NCI-H446 treated with DMSO at 0.1 percent for 48 hours (cell line): ENCODE measurements around the gene AMBN.

Source experiments
- DNase-seq: peaks from one replicate; lab custom pipeline; 2025; lab: John Stamatoyannopoulos, UW

Gene AMBN

DNA sequence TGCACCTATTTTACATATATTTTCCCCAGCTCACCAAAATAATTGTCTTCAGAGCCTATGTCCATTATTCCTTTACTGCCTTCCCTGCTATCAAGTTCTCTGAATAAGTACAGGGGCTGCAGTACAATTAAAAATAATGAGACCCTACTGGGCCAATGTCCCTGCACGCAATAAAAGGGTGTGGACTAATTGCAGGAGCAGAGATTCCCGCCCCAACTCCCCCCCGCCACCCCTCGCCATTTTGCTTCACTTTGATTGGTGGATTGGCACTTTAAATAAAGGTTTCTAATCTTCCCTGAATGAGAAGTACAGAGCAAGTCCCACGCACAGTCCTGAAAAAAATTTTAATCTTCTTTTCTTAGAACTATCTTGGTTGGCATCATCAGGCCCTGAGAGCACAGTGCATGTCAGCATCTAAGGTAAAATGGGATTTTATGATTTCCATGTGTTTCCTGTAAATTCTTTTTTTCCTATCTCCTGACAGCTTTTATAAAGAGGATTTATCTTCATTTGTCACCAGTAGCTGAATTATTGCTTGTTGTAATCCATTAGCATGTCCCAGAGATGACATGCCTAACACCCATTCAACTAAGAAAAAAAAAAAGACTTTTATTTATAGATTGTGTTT, at the start of gene AMBN:
Gene AMBN, plus strand, starts transcription at position 302 of the 628 bp plus-strand sequence. Its CDS starts 103 bp downstream, at position 405.
- DNase-seq, result no peak

- peak; percentile 1 for DNase-seq
These were observed 47.7 kb upstream of the AMBN start for GRCh38 chr4:70544279-70544868.

GRCh38 chr4:70556856-70557255, 35.2 kb upstream of the AMBN start:
- DNase-seq, result no peak

DNA sequence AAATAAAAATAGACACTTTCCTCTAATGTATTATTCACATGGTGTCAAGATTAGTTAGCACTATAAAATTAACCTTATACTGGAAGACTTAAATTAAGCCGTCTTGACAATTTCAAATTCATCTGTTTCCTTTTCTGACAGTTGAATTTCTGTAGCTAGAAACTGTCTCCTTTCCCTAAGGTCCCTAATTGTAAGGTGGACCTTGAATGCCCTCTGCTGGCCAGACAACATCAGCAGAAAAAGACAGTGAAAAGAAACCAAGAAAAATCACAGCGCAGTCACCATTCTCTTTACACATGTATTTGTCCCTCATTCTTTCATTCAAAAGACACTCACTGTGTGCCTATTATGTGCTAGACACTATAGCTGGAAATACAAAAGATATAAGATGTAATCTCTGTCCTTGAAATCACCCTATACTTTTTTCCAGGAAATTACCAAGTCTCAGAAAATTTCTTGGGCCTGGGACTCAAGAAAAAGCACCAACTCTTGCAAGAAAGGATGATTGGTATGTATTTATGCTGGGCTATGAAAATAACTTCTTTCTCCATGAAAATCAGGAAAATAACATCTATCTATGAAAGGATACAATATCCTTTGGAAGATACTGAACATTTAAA, 32.7 kb upstream of the AMBN start:
- peak; percentile 10 for DNase-seq

GRCh38 chr4:70559924-70560323, 32.1 kb upstream of the AMBN start:
- no peak for DNase-seq

GRCh38 chr4:70564033-70564432, 28.0 kb upstream of the AMBN start:
- no peak for DNase-seq

DNA sequence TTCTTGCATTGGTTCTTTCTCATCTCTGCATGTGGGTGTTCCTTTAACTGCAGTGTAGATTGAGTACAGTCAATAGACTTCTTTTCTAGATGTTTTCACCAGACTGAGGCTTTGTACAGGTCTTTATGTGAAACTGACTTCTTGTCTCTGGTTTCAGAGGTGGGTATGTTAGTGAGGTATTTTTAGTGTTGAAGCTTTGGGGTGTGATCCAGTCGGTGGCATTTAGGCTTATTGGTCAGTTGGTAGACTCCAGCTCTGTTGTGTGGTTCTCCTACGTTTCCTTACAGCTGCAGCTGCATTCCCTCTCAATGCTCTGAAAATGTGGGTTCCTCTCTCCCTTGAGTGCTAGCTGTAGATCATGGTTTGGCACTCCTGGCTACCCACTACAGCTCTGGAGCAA, 21.3 kb upstream of the AMBN start:
- DNase-seq, result no peak

DNA sequence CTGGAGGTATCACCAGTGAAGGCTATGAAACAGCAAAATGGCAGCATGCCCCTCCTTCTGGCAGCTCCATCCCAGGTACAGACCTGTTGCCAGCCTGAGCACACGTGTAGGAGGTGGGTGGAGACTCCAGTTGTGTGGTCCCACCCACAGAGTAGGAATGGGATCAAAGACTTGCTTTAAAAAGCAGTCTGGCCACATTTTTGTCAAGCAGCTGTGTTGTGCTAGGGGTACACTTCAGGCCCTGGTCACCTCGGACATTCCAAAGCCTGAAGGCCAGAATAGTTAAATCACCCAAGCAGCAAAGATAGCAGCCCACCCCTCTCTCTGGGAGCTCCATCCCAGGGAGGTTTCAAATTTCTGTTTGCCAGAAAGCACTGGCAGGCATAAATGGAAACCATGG, 20.3 kb upstream of the AMBN start:
- DNase-seq, result no peak

DNA sequence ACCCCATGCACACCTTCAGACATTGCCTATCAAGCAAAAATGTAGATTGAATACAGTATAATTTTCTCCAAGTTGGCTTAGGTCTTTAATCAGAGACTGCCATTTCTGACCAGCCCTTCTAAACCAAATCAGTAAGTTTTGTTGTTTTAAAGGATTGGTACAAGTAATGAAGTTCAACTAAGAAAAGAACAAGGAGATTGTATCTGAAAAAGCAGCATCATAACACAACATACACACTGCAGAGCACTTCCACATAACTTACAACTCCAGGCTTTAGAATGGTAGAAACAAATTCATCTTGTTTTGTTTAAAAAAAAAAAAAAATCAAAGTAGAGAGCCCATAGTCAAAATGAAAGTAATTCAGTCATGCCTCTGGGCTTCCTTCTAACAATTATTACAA, 16.1 kb upstream of the AMBN start:
- no peak for DNase-seq

DNA sequence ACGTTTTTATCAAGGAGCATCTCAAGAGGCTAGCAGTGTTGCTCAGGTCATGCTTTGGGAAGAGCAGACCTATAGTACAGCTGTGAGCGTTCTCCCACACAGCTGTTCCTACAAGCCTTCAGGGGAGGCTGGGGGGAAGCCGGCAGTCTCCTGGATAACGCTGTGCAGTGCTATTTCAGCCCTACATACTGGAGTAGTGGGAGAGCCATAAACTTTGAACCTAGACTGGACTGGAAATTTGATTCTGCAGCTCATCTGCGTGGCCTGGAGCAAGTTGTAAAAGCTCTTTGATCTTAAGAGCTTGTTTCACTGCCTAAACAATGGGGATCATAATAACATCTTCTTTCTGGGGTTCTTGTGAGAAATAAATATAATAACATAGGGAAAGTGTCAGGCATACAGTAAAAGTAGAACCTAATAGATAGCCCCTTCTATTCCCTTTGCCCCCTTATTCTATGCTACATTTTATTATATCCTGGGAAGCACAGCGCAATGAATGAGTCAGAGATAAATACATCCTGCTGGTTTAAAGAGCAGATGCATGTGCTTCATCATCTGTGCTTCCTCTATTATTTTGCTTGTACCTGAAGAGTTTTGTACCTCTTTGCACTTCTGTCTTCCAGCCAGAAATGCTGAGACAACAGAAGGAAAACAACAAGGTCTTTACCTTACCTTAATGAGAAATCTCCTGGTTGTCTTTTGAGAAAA, 14.7 kb upstream of the AMBN start:
- no peak for DNase-seq

GRCh38 chr4:70581980-70582379, 10.1 kb upstream of the AMBN start:
- DNase-seq, result no peak

DNA sequence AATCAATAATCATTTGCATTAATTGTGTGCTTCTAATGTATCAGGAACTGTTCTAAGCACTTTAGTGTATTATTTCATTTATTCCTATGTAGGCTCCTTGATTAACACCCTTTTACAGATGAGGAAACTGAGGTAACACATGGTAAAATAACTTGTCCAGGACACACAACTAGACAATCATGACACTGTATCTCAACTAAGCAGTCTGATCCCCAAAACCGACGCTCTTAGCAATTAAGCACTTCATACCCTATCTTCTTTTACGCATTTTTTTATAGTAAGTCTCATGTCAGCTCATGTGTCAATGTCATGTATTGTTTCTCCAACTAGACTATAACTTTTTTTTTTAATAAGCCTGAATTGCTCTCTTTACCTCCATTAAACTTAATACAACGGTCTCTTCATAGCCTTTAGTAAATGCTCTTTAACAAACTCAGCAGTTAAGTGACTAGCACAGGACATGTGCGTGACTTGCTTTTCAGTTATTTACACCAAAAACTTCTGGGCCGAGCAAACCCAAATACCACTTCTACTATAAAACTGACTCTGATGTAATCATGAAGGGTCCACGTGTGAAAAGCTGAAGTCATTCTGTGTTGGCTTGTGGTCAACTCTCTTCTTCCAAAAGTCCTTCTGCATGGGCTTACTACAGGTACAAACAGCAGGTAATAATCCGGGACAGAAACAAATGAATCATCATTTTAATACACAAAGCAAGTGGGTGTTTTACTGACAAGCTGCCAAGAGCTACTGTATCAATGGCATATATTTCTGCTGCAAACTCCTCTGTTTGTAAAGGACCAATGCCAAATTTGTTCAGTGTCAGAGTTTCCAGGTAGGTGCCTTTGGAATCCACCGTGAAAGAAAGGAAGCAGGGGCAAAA, 7.9 kb upstream of the AMBN start:
- DNase-seq, result no peak

DNA sequence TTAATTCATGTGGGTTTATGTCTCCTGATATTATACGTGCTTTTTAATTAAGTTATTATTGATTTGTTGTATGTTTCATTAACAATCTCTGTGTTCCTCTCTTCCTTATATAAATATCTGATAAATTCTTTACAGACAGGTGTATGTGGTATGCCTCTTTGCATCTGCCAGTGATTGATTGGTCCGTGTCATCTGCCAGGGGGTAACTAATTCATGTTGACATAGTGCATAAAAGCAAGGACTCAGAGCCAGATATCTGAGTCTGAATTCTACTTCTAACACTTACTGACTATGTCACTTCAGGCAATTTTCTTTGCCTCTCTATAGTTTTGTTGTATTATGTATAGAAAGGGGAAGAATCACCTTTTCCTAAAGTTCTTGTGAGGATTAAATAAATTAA, 5.2 kb upstream of the AMBN start:
- no peak for DNase-seq

GRCh38 chr4:70589785-70590184, 2.3 kb upstream of the AMBN start:
- no peak for DNase-seq

DNA sequence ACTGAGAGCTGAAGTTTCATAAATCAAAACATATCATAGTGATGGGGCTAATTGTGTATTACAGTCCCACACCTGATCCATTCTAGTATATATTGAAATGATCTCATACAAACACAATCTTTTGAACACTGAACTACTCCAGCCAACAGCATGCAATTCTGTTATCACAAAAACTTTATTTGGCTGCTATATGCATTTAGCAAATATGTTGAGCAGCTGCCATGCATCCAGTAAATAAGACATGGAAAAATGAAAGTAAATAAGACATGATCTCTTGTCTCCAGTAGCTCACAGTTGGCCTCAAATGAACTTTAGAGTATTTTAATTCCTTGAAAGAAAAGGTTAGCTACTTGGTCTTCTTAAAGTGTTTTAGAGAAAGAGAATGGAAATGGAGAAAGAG, 2.1 kb downstream of the AMBN start:
- DNase-seq, result no peak

DNA sequence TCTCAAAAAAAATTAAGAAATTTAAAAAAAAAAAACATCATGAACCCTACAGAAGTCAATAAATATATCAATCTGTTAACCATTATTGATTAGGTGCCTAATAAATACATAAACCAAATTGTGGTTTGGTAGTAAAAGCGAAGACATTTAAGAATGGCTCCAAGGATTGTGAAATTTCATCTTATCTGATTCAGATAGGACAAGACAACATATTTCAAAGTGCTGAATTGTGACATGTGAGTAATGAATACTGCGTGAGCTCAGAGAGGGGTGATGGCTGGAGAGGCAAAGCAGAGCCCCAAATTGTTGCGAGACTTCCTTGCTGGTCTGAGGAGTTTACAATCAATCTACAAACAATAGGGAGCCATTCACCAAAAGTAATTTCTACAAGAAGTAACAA, 8.2 kb downstream of the AMBN start:
- no peak for DNase-seq

DNA sequence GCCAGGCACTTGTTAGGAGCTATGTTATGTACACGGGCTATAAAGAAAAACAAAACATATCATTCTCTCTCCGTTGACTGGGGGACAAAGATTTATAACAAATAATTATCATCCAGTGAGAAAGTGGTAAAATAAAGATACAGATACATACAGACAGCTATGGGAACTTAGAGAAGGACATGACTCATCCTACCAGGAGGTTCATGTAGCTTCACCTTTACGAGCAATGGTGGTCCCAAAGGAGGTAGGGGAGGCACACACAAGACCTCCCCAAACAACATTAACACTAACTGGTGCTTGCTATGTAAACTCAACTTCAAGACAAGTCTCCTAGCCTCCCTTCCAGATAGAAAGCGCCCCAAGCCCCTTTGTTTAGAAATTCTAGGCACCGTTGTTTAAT, 8.9 kb downstream of the AMBN start:
- DNase-seq, result no peak

- peak; percentile 23 for DNase-seq
These were observed 9.5 kb downstream of the AMBN start for GRCh38 chr4:70601422-70602039.

GRCh38 chr4:70603856-70604255, 11.8 kb downstream of the AMBN start:
- no peak for DNase-seq

- DNase-seq, result no peak
These were observed 14.4 kb downstream of the AMBN start for GRCh38 chr4:70606459-70606858.

GRCh38 chr4:70607334-70607853, 15.3 kb downstream of the AMBN start:
- no peak for DNase-seq
